Mesendoderm (in vitro differentiated cells): Measurements from ENCODE around the gene TIMM29.

ENCODE experiments used
- DNase-seq: peaks from one replicate; pipeline ENCODE4 v3.0.0; 2013
- H2AK5ac ChIP-seq: 2 replicates; pipeline ENCODE4 v1.6.1; 2013; ENCODE audit warnings: low read length, inconsistent platforms
- H2BK120ac ChIP-seq: 2 replicates; pipeline ENCODE4 v1.6.1; 2013; ENCODE audit warnings: low read depth, mild to moderate bottlenecking, low read length, moderate library complexity, mixed read lengths
- H2BK15ac ChIP-seq: replicated peaks from 2 replicates; pipeline ENCODE4 v1.6.1; 2013; ENCODE audit warnings: low read depth, mild to moderate bottlenecking, moderate library complexity
- H2BK5ac ChIP-seq: 2 replicates; pipeline ENCODE4 v1.6.1; 2013; ENCODE audit warnings: low read length, inconsistent platforms
- H3K18ac ChIP-seq: 2 replicates; pipeline ENCODE4 v1.6.1; 2013; ENCODE audit warnings: mild to moderate bottlenecking, low read length, mixed read lengths
- H3K23ac ChIP-seq: one replicate; pipeline ENCODE4 v1.6.1; 2013; ENCODE audit warnings: low read length
- H3K27ac ChIP-seq: 2 replicates; pipeline ENCODE4 v1.5.1; 2013; ENCODE audit warnings: low read depth, mild to moderate bottlenecking, inconsistent platforms, low read length, moderate library complexity
- H3K27me3 ChIP-seq: 2 replicates; pipeline ENCODE4 v1.6.1; 2013; ENCODE audit warnings: low read length, control low read depth, mild to moderate bottlenecking, inconsistent platforms; ENCODE audit not compliant: insufficient read depth, poor library complexity
- H3K36me3 ChIP-seq: 2 replicates; pipeline ENCODE4 v1.6.1; 2013; ENCODE audit warnings: low read length, inconsistent platforms; ENCODE audit not compliant: control insufficient read depth, insufficient read depth
- H3K4ac ChIP-seq: one replicate; pipeline ENCODE4 v1.6.1; 2013; ENCODE audit warnings: low read depth, mild to moderate bottlenecking, low read length, moderate library complexity
- H3K4me1 ChIP-seq: 2 replicates; pipeline ENCODE4 v1.6.1; 2013; ENCODE audit warnings: low read depth, low read length, inconsistent platforms; ENCODE audit not compliant: control insufficient read depth
- H3K4me2 ChIP-seq: 2 replicates; pipeline ENCODE4 v1.6.1; 2013; ENCODE audit warnings: low read length
- H3K4me3 ChIP-seq: 2 replicates; pipeline ENCODE4 v1.5.1; 2013; ENCODE audit warnings: mild to moderate bottlenecking, low read length
- H3K56ac ChIP-seq: one replicate; pipeline ENCODE4 v1.6.1; 2013; ENCODE audit warnings: low read length
- H3K79me1 ChIP-seq: 2 replicates; pipeline ENCODE4 v1.6.1; 2013; ENCODE audit warnings: low read length, inconsistent platforms
- H3K79me2 ChIP-seq: 2 replicates; pipeline ENCODE4 v1.6.1; 2013; ENCODE audit warnings: mild to moderate bottlenecking, low read length; ENCODE audit not compliant: control insufficient read depth, insufficient read depth
- H3K9ac ChIP-seq: 2 replicates; pipeline ENCODE4 v1.6.1; 2013; ENCODE audit warnings: low read length, inconsistent platforms
- H4K5ac ChIP-seq: one replicate; pipeline ENCODE4 v1.6.1; 2013; ENCODE audit warnings: low read length
- H4K8ac ChIP-seq: one replicate; pipeline ENCODE4 v1.6.1; 2013; ENCODE audit warnings: low read depth, mild to moderate bottlenecking, control low read depth, low read length, moderate library complexity
- WGBS: extraction: QIAGEN DNeasy Blood & Tissue Kit; methylation state at CpG from one replicate; pipeline ENCODE4 v1.1.7; 2013; ENCODE audit warnings: low lambda C conversion rate, missing lambda C conversion rate; ENCODE audit not compliant: insufficient coverage; ENCODE audit errors: extremely low coverage; 5-methylcytosine and 5-hydroxymethylcytosine counted together

Gene TIMM29

DNA sequence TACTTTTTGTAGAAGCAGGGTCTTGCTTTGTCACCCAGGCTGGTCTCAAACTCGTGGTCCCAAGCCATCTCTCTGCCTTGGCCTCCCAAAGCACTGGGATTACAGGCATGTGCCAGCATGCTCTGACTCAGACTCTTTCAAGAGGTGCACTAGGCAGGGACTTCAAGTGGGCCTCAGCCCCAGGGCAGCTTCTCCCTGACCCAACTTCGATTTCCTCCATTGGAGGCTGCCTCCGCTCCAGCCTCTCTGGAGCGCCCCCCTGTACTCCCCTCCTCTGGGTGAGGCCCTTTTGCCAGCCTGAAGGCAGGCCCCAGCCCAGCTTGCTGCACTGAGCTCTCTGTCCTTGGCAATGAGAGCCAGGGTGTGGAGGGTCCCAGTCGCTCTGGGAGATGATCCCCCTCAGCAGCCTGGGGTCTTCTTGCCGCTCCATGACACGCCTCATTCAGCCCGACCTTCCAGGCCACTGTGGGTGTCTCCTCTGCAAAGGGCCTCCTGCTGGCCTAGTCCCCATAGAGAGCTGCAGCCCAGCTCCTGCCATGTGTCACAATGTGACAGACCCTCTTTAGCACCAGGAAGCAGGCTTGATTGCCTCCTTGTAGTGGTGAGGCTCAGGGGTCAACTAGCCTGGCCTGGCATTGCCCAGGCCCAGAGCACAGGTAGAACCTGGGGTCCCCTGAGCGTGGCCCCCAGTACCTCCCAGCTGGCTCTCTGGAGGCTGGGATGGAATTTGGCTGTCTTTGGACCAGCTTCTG, 40.8 kb upstream of the TIMM29 start:
- H2AK5ac ChIP-seq, result no peak overlapping the region
- H3K9ac ChIP-seq, result peak overlapping the region; percentile 12
- peaks cover 15% of the 10 kb centered on the region for H3K4me1 ChIP-seq
- H3K56ac ChIP-seq, result peak overlapping the region; percentile 62
- H3K27ac ChIP-seq, result peak overlapping the region; percentile 3
- H3K36me3 ChIP-seq, result no peaks in the 10 kb centered on the region
- no peaks in the 10 kb centered on the region for H3K27me3 ChIP-seq
- no peak overlapping the region for H3K4me3 ChIP-seq
- DNase-seq, result no peak
- no CpG with 5 or more reads among the region's 9 CpGs for WGBS
- no peak overlapping the region for H3K4ac ChIP-seq
- no peak overlapping the region for H4K8ac ChIP-seq
- no peak overlapping the region for H3K18ac ChIP-seq
- peak overlapping the region; percentile 97 for H3K23ac ChIP-seq
- H3K79me2 ChIP-seq, result peaks cover 40% of the 10 kb centered on the region
- no peak overlapping the region for H3K4me2 ChIP-seq
- no peak overlapping the region for H2BK15ac ChIP-seq
- H3K79me1 ChIP-seq, result peaks cover 22% of the 10 kb centered on the region
- H4K5ac ChIP-seq, result no peak overlapping the region
- H2BK120ac ChIP-seq, result no peak overlapping the region
- H2BK5ac ChIP-seq, result no peak overlapping the region

DNA sequence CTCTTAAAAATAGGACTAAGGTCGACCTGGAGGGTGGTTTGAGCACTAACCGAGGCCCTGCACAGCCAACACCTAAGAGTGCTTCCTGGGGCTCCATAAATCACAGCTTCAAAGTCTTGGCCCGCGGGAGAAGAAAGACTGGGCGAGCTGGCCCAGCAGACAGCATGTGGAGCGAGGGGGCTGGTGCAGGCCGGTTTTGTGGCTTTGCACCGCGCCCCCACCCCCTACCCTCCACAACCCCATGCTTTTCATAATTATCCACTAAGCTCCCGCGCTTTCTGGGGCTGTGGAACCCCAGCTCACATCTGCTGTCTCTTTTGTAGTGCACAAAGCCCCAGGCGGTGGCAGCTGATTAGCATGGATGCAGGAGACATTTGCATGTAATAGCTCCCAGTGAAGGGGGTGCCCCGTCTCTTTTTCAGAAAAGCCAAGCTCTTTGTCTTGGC, 40.2 kb upstream of the TIMM29 start:
- H4K8ac ChIP-seq, result no peak overlapping the region
- no CpG with 5 or more reads among the region's 13 CpGs for whole genome bisulfite sequencing
- H3K36me3 ChIP-seq, result no peaks in the 10 kb centered on the region
- H3K4me3 ChIP-seq, result no peak overlapping the region
- no peak overlapping the region for H2BK120ac ChIP-seq
- H3K79me1 ChIP-seq, result peaks cover 19% of the 10 kb centered on the region
- H3K79me2 ChIP-seq, result peaks cover 34% of the 10 kb centered on the region
- peak overlapping the region; percentile 3 for H3K27ac ChIP-seq
- H2AK5ac ChIP-seq, result no peak overlapping the region
- no peak overlapping the region for H2BK5ac ChIP-seq
- DNase-seq, result peak; percentile 76
- H2BK15ac ChIP-seq, result no peak overlapping the region
- H3K4ac ChIP-seq, result no peak overlapping the region
- peak overlapping the region; percentile 28 for H3K9ac ChIP-seq
- peak overlapping the region; percentile 19 for H3K18ac ChIP-seq
- H4K5ac ChIP-seq, result no peak overlapping the region
- peak overlapping the region; percentile 62 for H3K56ac ChIP-seq
- no peak overlapping the region for H3K4me2 ChIP-seq
- no peaks in the 10 kb centered on the region for H3K27me3 ChIP-seq
- H3K4me1 ChIP-seq, result peaks cover 15% of the 10 kb centered on the region
- H3K23ac ChIP-seq, result peak overlapping the region; percentile 97

GRCh38 chr19:10889880-10890279, 38.7 kb upstream of the TIMM29 start:
- no peak overlapping the region for H2BK15ac ChIP-seq
- no peak overlapping the region for H3K4me2 ChIP-seq
- WGBS, result no CpG with 5 or more reads among the region's 4 CpGs
- peaks cover 35% of the 10 kb centered on the region for H3K79me2 ChIP-seq
- no peak overlapping the region for H3K18ac ChIP-seq
- no peak overlapping the region for H2AK5ac ChIP-seq
- no peaks in the 10 kb centered on the region for H3K36me3 ChIP-seq
- H2BK5ac ChIP-seq, result no peak overlapping the region
- H3K56ac ChIP-seq, result no peak overlapping the region
- H3K4me3 ChIP-seq, result no peak overlapping the region
- peaks cover 24% of the 10 kb centered on the region for H3K79me1 ChIP-seq
- no peak overlapping the region for H2BK120ac ChIP-seq
- H3K4me1 ChIP-seq, result peaks cover 15% of the 10 kb centered on the region
- H4K8ac ChIP-seq, result no peak overlapping the region
- DNase-seq, result no peak
- no peaks in the 10 kb centered on the region for H3K27me3 ChIP-seq
- no peak overlapping the region for H3K9ac ChIP-seq
- H4K5ac ChIP-seq, result no peak overlapping the region
- no peak overlapping the region for H3K23ac ChIP-seq
- no peak overlapping the region for H3K27ac ChIP-seq
- no peak overlapping the region for H3K4ac ChIP-seq

DNA sequence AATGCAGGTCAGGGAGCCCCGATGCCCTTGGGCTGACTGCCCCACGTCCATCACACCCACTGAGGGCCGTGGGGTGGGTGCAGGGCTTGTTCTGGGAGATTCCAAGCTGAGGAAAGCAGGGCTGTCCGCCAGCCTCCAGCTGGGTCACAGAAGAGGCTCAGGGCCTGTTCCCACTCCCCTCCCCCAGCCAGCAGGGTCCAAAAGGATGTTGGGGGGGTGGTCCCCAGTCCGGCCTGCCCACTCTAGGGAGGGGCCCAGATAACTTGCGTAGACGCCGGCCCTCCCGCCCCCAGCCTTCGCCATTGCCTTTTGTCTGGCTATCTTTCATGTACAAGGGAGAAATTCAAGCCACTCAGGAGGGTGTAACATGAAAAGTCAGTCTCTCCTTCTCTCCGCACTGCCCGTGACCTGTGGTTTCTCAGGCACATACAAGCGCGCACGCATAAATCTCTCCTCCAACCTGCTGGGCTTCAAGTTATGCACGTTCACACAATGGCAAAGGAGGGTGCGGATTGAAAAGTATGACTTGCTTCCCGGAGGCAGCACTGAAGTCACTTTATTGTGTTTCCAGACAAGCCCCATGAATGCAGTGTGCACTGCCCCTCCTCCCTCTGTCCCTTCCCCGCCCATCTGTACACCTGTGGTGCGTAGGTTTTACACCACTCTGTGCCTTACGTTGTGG, 37.1 kb upstream of the TIMM29 start:
- Histone ChIP-seq H3K27me3 (no peaks in the 10 kb centered on the region), H4K5ac (no peak overlapping the region), H3K27ac (no peak overlapping the region), H2AK5ac (no peak overlapping the region), H3K18ac (no peak overlapping the region), H2BK120ac (no peak overlapping the region), H3K79me2 (peaks cover 37% of the 10 kb centered on the region), H3K4ac (no peak overlapping the region), H3K23ac (no peak overlapping the region), H3K4me1 (peaks cover 12% of the 10 kb centered on the region), H3K79me1 (peaks cover 28% of the 10 kb centered on the region), H3K56ac (peak overlapping the region; percentile 39), H2BK15ac (no peak overlapping the region), H3K4me3 (no peak overlapping the region), H3K9ac (no peak overlapping the region), H2BK5ac (no peak overlapping the region), H3K4me2 (no peak overlapping the region), H4K8ac (no peak overlapping the region), H3K36me3 (no peaks in the 10 kb centered on the region)
- no peak for DNase-seq
- no CpG with 5 or more reads among the region's 21 CpGs for WGBS

GRCh38 chr19:10892256-10892655, 36.4 kb upstream of the TIMM29 start:
- Histone ChIP-seq H3K9ac (no peak overlapping the region), H3K79me1 (peaks cover 24% of the 10 kb centered on the region), H3K4me2 (no peak overlapping the region), H4K5ac (no peak overlapping the region), H2AK5ac (no peak overlapping the region), H3K36me3 (no peaks in the 10 kb centered on the region), H4K8ac (no peak overlapping the region), H3K27me3 (no peaks in the 10 kb centered on the region), H2BK120ac (no peak overlapping the region), H3K4me3 (no peak overlapping the region), H2BK5ac (no peak overlapping the region), H3K79me2 (peaks cover 33% of the 10 kb centered on the region), H2BK15ac (no peak overlapping the region), H3K27ac (no peak overlapping the region), H3K4ac (no peak overlapping the region), H3K4me1 (peaks cover 12% of the 10 kb centered on the region), H3K56ac (no peak overlapping the region), H3K23ac (no peak overlapping the region), H3K18ac (no peak overlapping the region)
- DNase-seq, result no peak
- WGBS, result no CpG with 5 or more reads among the region's 13 CpGs
